BJ (cell line): Measurements from ENCODE around the gene MTA3. TPM values are rescaled to one million over a fixed set of nuclear protein-coding genes. Genes with fewer than 3 reads are reported as not detected.

Experiments
- CTCF ChIA-PET: fragments of 350-600 bp; formaldehyde crosslinking; extraction: SDS; loops from one replicate; lab custom pipeline; 2021; ENCODE audit warnings: antibody characterized with exemption, inconsistent platforms; lab: Yijun Ruan, JAX
- POLR2A ChIA-PET: fragments of 300-600 bp; sonication (Branson Sonifier 250); formaldehyde crosslinking; extraction: SDS; loops from one replicate; lab custom pipeline; 2021; ENCODE audit warnings: antibody characterized with exemption; lab: Charles Lee
- DNase-seq: peaks from one replicate; pipeline ENCODE4 v3.0.0-alpha.2; 2011; ENCODE audit warnings: low read depth
- H3K27me3 ChIP-seq: 2 replicates; pipeline ENCODE4 v1.6.0; 2011; ENCODE audit warnings: low read length; ENCODE audit not compliant: control insufficient read depth, insufficient read depth
- H3K36me3 ChIP-seq: 2 replicates; pipeline ENCODE4 v1.5.1; 2011; ENCODE audit warnings: low read length; ENCODE audit not compliant: control insufficient read depth, insufficient read depth
- H3K4me3 ChIP-seq: 2 replicates; pipeline ENCODE4 v1.5.1; 2011; ENCODE audit warnings: low read depth, mild to moderate bottlenecking, control low read depth, low read length
- polyA plus RNA-seq: library from polyadenylated mRNA; depleted of rRNA; stranded (reverse); fragments of >200 nt; gene quantifications from 2 replicates; pipeline ENCODE4 v1.2.3, GENCODE V29; 2011; rRNA removed
- small RNA-seq: library from RNA; depleted of rRNA; stranded (forward); fragments of <200 nt; gene quantifications from one replicate; pipeline ENCODE3, GENCODE V24; 2012; ENCODE audit warnings: low replicate concordance, low read depth; ENCODE audit not compliant: insufficient read length
- TF ChIP-seq, protein P1 (sequence below): IDR thresholded peaks from 2 replicates; pipeline ENCODE4 v1.5.1; 2011; ENCODE audit warnings: low read depth, mild to moderate bottlenecking, control low read depth, inconsistent platforms, low read length, moderate library complexity; ENCODE audit not compliant: insufficient read depth

Gene MTA3
- polyA plus RNA-seq, 1 experiment = 23.2 TPM

- Histone ChIP-seq H3K27me3 (peaks cover 1% of the 10 kb centered on the region; the same call in 1 of the 2 replicates), H3K36me3 (no peaks in the 10 kb centered on the region), H3K4me3 (no peak overlapping the region)
- CTCF ChIA-PET = no interaction called here
- POLR2A ChIA-PET = no interaction called here
- TF ChIP-seq, protein P1, sequence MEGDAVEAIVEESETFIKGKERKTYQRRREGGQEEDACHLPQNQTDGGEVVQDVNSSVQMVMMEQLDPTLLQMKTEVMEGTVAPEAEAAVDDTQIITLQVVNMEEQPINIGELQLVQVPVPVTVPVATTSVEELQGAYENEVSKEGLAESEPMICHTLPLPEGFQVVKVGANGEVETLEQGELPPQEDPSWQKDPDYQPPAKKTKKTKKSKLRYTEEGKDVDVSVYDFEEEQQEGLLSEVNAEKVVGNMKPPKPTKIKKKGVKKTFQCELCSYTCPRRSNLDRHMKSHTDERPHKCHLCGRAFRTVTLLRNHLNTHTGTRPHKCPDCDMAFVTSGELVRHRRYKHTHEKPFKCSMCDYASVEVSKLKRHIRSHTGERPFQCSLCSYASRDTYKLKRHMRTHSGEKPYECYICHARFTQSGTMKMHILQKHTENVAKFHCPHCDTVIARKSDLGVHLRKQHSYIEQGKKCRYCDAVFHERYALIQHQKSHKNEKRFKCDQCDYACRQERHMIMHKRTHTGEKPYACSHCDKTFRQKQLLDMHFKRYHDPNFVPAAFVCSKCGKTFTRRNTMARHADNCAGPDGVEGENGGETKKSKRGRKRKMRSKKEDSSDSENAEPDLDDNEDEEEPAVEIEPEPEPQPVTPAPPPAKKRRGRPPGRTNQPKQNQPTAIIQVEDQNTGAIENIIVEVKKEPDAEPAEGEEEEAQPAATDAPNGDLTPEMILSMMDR = no peak
- DNase-seq = no peak
Observed at GRCh38 chr2:42800981-42801380, 232.5 kb downstream of the MTA3 start.

GRCh38 chr2:42801381-42801780, 232.9 kb downstream of the MTA3 start:
- DNase-seq = no peak
- POLR2A ChIA-PET = no interaction called here

GRCh38 chr2:42802150-42802549, 233.7 kb downstream of the MTA3 start:
- H3K4me3 ChIP-seq = no peak overlapping the region
- ChIA-PET POLR2A (no interaction called here), CTCF (no interaction called here)
- TF ChIP-seq, protein P1 = no peak
- DNase-seq = no peak
- no peaks in the 10 kb centered on the region for H3K36me3 ChIP-seq
- peaks cover 1% of the 10 kb centered on the region; the same call in 1 of the 2 replicates for H3K27me3 ChIP-seq

More at GRCh38 chr2:42801381-42801780, 232.9 kb downstream of the MTA3 start:
- H3K27me3 ChIP-seq = peaks cover 1% of the 10 kb centered on the region; the same call in 1 of the 2 replicates
- TF ChIP-seq, protein P1 = no peak
- H3K36me3 ChIP-seq = no peaks in the 10 kb centered on the region
- CTCF ChIA-PET = no interaction called here
- no peak overlapping the region for H3K4me3 ChIP-seq

DNA sequence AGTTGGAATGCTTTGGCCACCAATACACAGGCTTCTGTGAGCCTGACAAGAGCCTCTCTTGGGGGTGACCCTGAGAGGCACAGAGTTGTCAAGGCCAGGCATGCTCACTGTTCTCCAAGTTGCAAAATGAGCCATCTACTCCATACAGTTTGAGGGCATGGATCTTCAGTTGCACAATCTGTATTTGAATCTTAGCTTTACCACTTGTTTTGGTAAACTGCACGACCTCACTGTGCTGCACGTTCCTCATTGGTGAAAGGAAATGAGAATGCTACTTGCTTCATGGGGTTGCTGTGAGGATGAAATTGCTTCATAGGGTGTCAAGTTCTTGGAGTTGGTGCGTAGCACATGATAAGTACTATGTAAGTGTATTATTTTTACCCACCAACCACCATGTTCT, 235.9 kb downstream of the MTA3 start:
- CTCF ChIA-PET = no interaction called here
- TF ChIP-seq, protein P1 = no peak
- Histone ChIP-seq H3K4me3 (no peak overlapping the region), H3K27me3 (peaks cover 1% of the 10 kb centered on the region; the same call in 1 of the 2 replicates), H3K36me3 (no peaks in the 10 kb centered on the region)
- POLR2A ChIA-PET = no interaction called here
- DNase-seq = no peak

DNA sequence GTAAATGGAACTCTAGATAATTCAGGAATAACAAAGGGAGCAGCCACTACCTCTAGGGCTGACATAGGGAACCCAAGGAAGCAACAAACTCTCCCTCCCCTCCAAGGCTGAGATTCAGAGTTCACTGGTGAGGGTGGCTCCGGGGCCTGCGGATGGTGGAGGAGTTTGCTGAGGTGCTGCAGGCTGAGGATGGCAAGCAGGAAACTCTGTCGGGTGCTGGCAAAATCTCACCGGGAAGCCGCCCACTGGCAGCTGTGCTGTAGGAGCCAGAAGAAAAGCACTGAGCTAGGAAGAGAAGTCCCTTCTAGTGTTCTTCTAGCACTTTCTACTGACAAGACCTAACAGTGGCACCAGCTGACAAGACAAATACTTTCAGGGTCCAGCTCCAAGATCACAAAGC, 236.5 kb downstream of the MTA3 start:
- POLR2A ChIA-PET = no interaction called here
- no peaks in the 10 kb centered on the region for H3K36me3 ChIP-seq
- H3K27me3 ChIP-seq = peaks cover 1% of the 10 kb centered on the region; the same call in 1 of the 2 replicates
- no peak for DNase-seq
- H3K4me3 ChIP-seq = no peak overlapping the region
- TF ChIP-seq, protein P1 = no peak
- CTCF ChIA-PET = no interaction called here

Small RNA genes within 50 kb of the gene (small RNA-seq; reads per million reads assigned to genes)
- not detected for gene AC074375.1
- not detected for gene RNU6-137P

Other genes with a start within 250 kb of the MTA3 start
- 153 and 200 TPM in 2 replicates for gene COX7A2L, start 207.4 kb upstream of the MTA3 start, polyA plus RNA-seq
- not detected in 2 replicates for gene KCNG3, start 74.7 kb upstream of the MTA3 start, polyA plus RNA-seq
- gene OXER1, start 195.5 kb downstream of the MTA3 start, polyA plus RNA-seq = not detected in 2 replicates
- gene HAAO, start 224.0 kb downstream of the MTA3 start, polyA plus RNA-seq = 0.31 and 0.54 TPM in 2 replicates